K562 (cell line): ENCODE measurements around the gene DGLUCY. TPM values are rescaled to one million over a fixed set of nuclear protein-coding genes. Genes with fewer than 3 reads are reported as not detected.

Experiments
- ATAC-seq: fragments of 200-7000 bp; cut with Tn5 transposase; 3 replicates; pipeline ENCODE4 v1.9.1; 2020; ENCODE audit warnings: moderate library complexity
- BruUV-seq: library from RNA; stranded (reverse); fragments of 400-500 nt; replicated peaks from 2 replicates; lab custom pipeline; 2021; lab: Mats Ljungman, UMichigan
- CTCF ChIA-PET: fragments of 300-600 bp; formaldehyde crosslinking; extraction: SDS; loops from one replicate; lab custom pipeline; 2021; ENCODE audit warnings: low intra/inter-chr PET ratio; lab: Yijun Ruan, JAX
- POLR2A ChIA-PET: fragments of 300-600, 350-650 bp; sonication (Branson Sonifier 250); formaldehyde crosslinking; extraction: SDS; loops from one replicate; lab custom pipeline; 2021; ENCODE audit warnings: antibody characterized with exemption, inconsistent platforms; lab: Yijun Ruan, JAX
- DNase-seq, 4 experiments: peaks; one replicate each; pipeline versions ENCODE4 v3.0.0 to v3.0.0-alpha.2; 2011 to 2018; ENCODE audit warnings: low spot score in 3 of 4, mixed read lengths in 3 of 4; ENCODE audit errors: extremely low read depth in 1 of 4
- FAIRE-seq: peaks from 2 replicates; lab custom pipeline; 2011; peaks lifted over from hg19 to GRCh38; lab: Jason Lieb, UNC
- H2AFZ ChIP-seq: 2 replicates; pipeline ENCODE4 v1.6.0; 2011; ENCODE audit warnings: low read depth, low read length, control low read depth, inconsistent platforms
- H3K27ac ChIP-seq: fragments of 200-600 bp; 3 replicates; pipeline ENCODE4 v1.8.0; 2011; ENCODE audit warnings: low read depth, mild to moderate bottlenecking, control low read depth, inconsistent platforms, low read length, moderate library complexity, mixed read lengths; ENCODE audit errors: extremely low read depth
- H3K27me3 ChIP-seq, 2 experiments: fragments of 300-600 bp in 1 of 2; 2 replicates in 1 of 2; 3 replicates in 1 of 2; pipeline versions ENCODE4 v1.6.0 to v1.8.0; 2011; ENCODE audit warnings: inconsistent platforms in 2 of 2, low read length in 2 of 2, mild to moderate bottlenecking in 1 of 2, mixed read lengths in 1 of 2, moderate library complexity in 1 of 2; ENCODE audit not compliant: control insufficient read depth in 2 of 2, insufficient read depth in 2 of 2
- H3K36me3 ChIP-seq: fragments of 300-600 bp; 3 replicates; pipeline ENCODE4 v1.8.0; 2011; ENCODE audit warnings: mild to moderate bottlenecking, low read length, inconsistent platforms; ENCODE audit not compliant: control insufficient read depth, insufficient read depth
- H3K4me1 ChIP-seq, 2 experiments: fragments of 200-600 bp in 1 of 2; replicated peaks in 1 of 2; 2 replicates in 1 of 2; 3 replicates in 1 of 2; pipeline versions ENCODE4 v1.5.1 to v1.8.0; 2011; ENCODE audit warnings: inconsistent platforms in 2 of 2, low read length in 2 of 2, mild to moderate bottlenecking in 1 of 2, mixed read lengths in 1 of 2, moderate library complexity in 1 of 2; ENCODE audit not compliant: control insufficient read depth in 2 of 2, insufficient read depth in 2 of 2
- H3K4me2 ChIP-seq: 2 replicates; pipeline ENCODE4 v1.6.1; 2011; ENCODE audit warnings: low read length, control low read depth, inconsistent platforms, mixed read lengths; ENCODE audit not compliant: insufficient read depth
- H3K4me3 ChIP-seq: fragments of 200-600 bp; sonication (generic), shearing (Covaris generic); 2 replicates; pipeline ENCODE4 v1.5.1; 2016; ENCODE audit warnings: control low read depth, inconsistent platforms
- H3K79me2 ChIP-seq: fragments of 200-600 bp; 3 replicates; pipeline ENCODE4 v1.8.0; 2011; ENCODE audit warnings: low read length, inconsistent platforms; ENCODE audit not compliant: control insufficient read depth, insufficient read depth
- H3K9ac ChIP-seq, 2 experiments: 2 replicates each; pipeline versions ENCODE4 v1.6.0 to v1.6.1; 2011; ENCODE audit warnings: low read depth in 2 of 2, low read length in 2 of 2, control low read depth in 1 of 2, inconsistent platforms in 1 of 2, mild to moderate bottlenecking in 1 of 2, mixed read lengths in 1 of 2; ENCODE audit not compliant: insufficient read depth in 1 of 2
- H3K9me1 ChIP-seq: one replicate; pipeline ENCODE4 v1.6.0; 2011; ENCODE audit warnings: inconsistent platforms, mild to moderate bottlenecking, low read length, moderate library complexity; ENCODE audit not compliant: control insufficient read depth, insufficient read depth
- H3K9me3 ChIP-seq: replicated peaks from 2 replicates; pipeline ENCODE4 v1.5.1; 2011; ENCODE audit warnings: low read depth, low read length, inconsistent platforms; ENCODE audit not compliant: control insufficient read depth, insufficient read depth
- H4K20me1 ChIP-seq: replicated peaks from 2 replicates; pipeline ENCODE4 v1.6.1; 2011; ENCODE audit warnings: low read length, inconsistent platforms, mixed read lengths; ENCODE audit not compliant: control insufficient read depth, insufficient read depth
- ATF7 ChIP-seq: fragments of 450-650 bp; IDR thresholded peaks from 2 replicates; pipeline ENCODE4 v1.7.1; 2014; ENCODE audit warnings: mild to moderate bottlenecking, moderate library complexity
- BACH1 ChIP-seq: fragments of 200-800 bp; sonication (Bioruptor generic); IDR thresholded peaks from 2 replicates; pipeline ENCODE4 v1.6.1; 2016; ENCODE audit warnings: missing genetic modification characterization, missing compliant biosample characterization
- DPF2 ChIP-seq: fragments of 450-650 bp; IDR thresholded peaks from 2 replicates; pipeline ENCODE4 v1.6.1; 2016
- ELK3 ChIP-seq: fragments of 450-650 bp; formaldehyde crosslinking; IDR thresholded peaks from 2 replicates; pipeline ENCODE4 v1.4.0; 2020; ENCODE audit warnings: mild to moderate bottlenecking
- ESRRB ChIP-seq: fragments of 250-450 bp; sonication (Bioruptor Pico); IDR thresholded peaks from 2 replicates; pipeline ENCODE4 v1.5.0; 2020; ENCODE audit warnings: mild to moderate bottlenecking, moderate library complexity, borderline replicate concordance
- MAFG ChIP-seq: fragments of 450-650 bp; conservative IDR thresholded peaks from 2 replicates; pipeline ENCODE4 v1.6.1; 2016; ENCODE audit warnings: missing genetic modification characterization, missing compliant biosample characterization
- PKNOX1 ChIP-seq: fragments of 450-650 bp; IDR thresholded peaks from 2 replicates; pipeline ENCODE4 v1.6.1; 2016
- PYGO2 ChIP-seq: fragments of 450-650 bp; IDR thresholded peaks from 2 replicates; pipeline ENCODE4 v1.6.1; 2016; ENCODE audit warnings: mild to moderate bottlenecking, missing genetic modification characterization, moderate library complexity, missing compliant biosample characterization
- RAD51 ChIP-seq: fragments of 450-650 bp; IDR thresholded peaks from 2 replicates; pipeline ENCODE4 v1.7.1; 2016; ENCODE audit warnings: low read depth, mild to moderate bottlenecking, borderline replicate concordance
- SMARCA4 ChIP-seq: fragments of 450-650 bp; IDR thresholded peaks from 2 replicates; pipeline ENCODE4 v1.6.1; 2016
- SMARCE1 ChIP-seq: fragments of 450-650 bp; IDR thresholded peaks from 2 replicates; pipeline ENCODE4 v1.7.1; 2016; ENCODE audit warnings: mild to moderate bottlenecking
- SPI1 ChIP-seq: IDR thresholded peaks from 2 replicates; pipeline ENCODE4 v1.6.1; 2011; ENCODE audit warnings: low read depth, low read length, control low read depth, borderline replicate concordance
- TFE3 ChIP-seq: fragments of 450-650 bp; formaldehyde crosslinking; IDR thresholded peaks from 2 replicates; pipeline ENCODE4 v1.4.0; 2020; ENCODE audit warnings: mild to moderate bottlenecking, mixed read lengths
- TOE1 ChIP-seq, 2 experiments: fragments of 450-650 bp in 1 of 2; sonication (generic) in 1 of 2; formaldehyde crosslinking in 1 of 2; IDR thresholded peaks; 2 replicates each; pipeline versions ENCODE4 v1.7.1 to v1.8.0; 2016 to 2022; ENCODE audit warnings: borderline replicate concordance in 2 of 2, mild to moderate bottlenecking in 2 of 2, antibody characterized with exemption in 1 of 2, inconsistent platforms in 1 of 2, low read depth in 1 of 2, missing genetic modification reagents in 1 of 2, moderate library complexity in 1 of 2
- TRIM25 ChIP-seq: fragments of 450-650 bp; IDR thresholded peaks from 2 replicates; pipeline ENCODE4 v1.7.0; 2016; ENCODE audit warnings: borderline replicate concordance
- ZNF766 ChIP-seq: fragments of 200-800 bp; sonication (Bioruptor generic); conservative IDR thresholded peaks from 2 replicates; pipeline ENCODE4 v1.6.1; 2016; ENCODE audit warnings: missing genetic modification characterization, missing compliant biosample characterization
- WGBS: fragments of 100-300 bp; shearing (Covaris generic); methylation state at CpG from one replicate; pipeline ENCODE4 v1.1.6; 2016; ENCODE audit warnings: low coverage, mixed read lengths; ENCODE audit not compliant: insufficient coverage; ENCODE audit errors: missing lambda C conversion rate; 5-methylcytosine and 5-hydroxymethylcytosine counted together
- in situ Hi-C: fragments of 300-500 bp; cut with MboI; formaldehyde crosslinking; loops from 4 replicates; pipeline ENCODE4 v1.15.0; 2018; ENCODE audit warnings: inconsistent platforms, mixed read lengths
- intact Hi-C: fragments of 100-400 bp; cut with micrococcal nuclease; formaldehyde crosslinking; loops from 2 replicates; pipeline ENCODE4 v1.14.2; 2022
- polyA plus RNA-seq, 8 experiments: library from polyadenylated mRNA; depleted of rRNA in 4 of 8; stranded (reverse) in 5 of 8; unstranded in 3 of 8; fragments of >200 nt; fragmentation: Nextera tagmentation in 2 of 8; fragmentation: Illumina TruSeq in 1 of 8; extraction: Ambion mirVana in 2 of 8; extraction: Trizol in 1 of 8; gene quantifications; 2 replicates each; pipeline versions ENCODE4 v1.2.1 to v1.2.3, GENCODE V29; 2011 to 2014; ENCODE audit warnings: inconsistent platforms in 1 of 8, missing spikeins in 1 of 8
- total RNA-seq, 7 experiments: library from RNA; depleted of rRNA in 6 of 7; stranded (reverse); fragments of >200 nt in 6 of 7; fragmentation: Illumina TruSeq in 2 of 7; extraction: Trizol in 2 of 7; gene quantifications; 2 replicates each; pipeline versions ENCODE4 v1.2.1 to v1.2.3, GENCODE V29; 2011 to 2021; ENCODE audit warnings: low replicate concordance in 1 of 7

The DGLUCY gene
- total and polyA plus RNA-seq, 9 of the 15 experiments (the other 6 are each of a cell fraction or from before 2014, with no cell fraction given): 9.9 to 28.4 (median 21.0) TPM

GRCh38 chr14:91125271-91125660, 11.4 kb downstream of the DGLUCY start (continued):
- TF ChIP-seq DPF2: peak; percentile 52; the same call in 1 of the 2 replicates
- TF ChIP-seq BACH1 (tag): 0 out of 2 replicates have a peak, but pooled peaks have one; percentile 37
- TF ChIP-seq SPI1: peak; percentile 99
- peak; percentile 50; the same call in 1 of the 2 replicates for TF ChIP-seq ZNF766 (CRISPR knock-in tag)
- TF ChIP-seq MAFG (tag): peak; percentile 55
- TF ChIP-seq PYGO2 (tag): no peak
- TF ChIP-seq SMARCA4: peak; percentile 59; the same call in 1 of the 2 replicates
- peak; percentile 55; the same call in 1 of the 2 replicates for TF ChIP-seq SMARCE1
- TF ChIP-seq ESRRB (CRISPR knock-in tag): no peak

- no peak overlapping the region for H3K9ac ChIP-seq
- H3K9me3 ChIP-seq: no peaks in the 10 kb centered on the region
- WGBS: 62% methylated on average over 4 of the region's 4 CpGs
- in situ Hi-C loops: no loop called here
- POLR2A ChIA-PET: interaction anchor here (1.0 kb wide), 1 partner anchor 10 kb away, joined by 3 read pairs; no protein-coding TSS in a partner anchor
- peaks cover 16% of the 10 kb centered on the region; the same call in 2 of the 3 replicates for H3K36me3 ChIP-seq
- no peak overlapping the region for H3K4me3 ChIP-seq
- CTCF ChIA-PET: no interaction called here
- H3K9me1 ChIP-seq: no peaks in the 10 kb centered on the region
- H4K20me1 ChIP-seq: no peaks in the 10 kb centered on the region
- H3K27me3 ChIP-seq: no peaks in the 10 kb centered on the region
- peaks cover 3 to 5% of the 10 kb centered on the region in 2 experiments; a peak in 3 of 5 replicates for H3K4me1 ChIP-seq
- FAIRE-seq (no peak), ATAC-seq (peak; percentile 60), DNase-seq (peak in 1 of 4 experiments; percentile 17)
- H3K27ac ChIP-seq: peak overlapping the region; percentile 72; the same call in 1 of the 3 replicates
- H3K4me2 ChIP-seq: no peak overlapping the region
- peaks cover 11% of the 10 kb centered on the region; the same call in 2 of the 3 replicates for H3K79me2 ChIP-seq
- intact Hi-C loops: no loop called here
- no TSS peak for BruUV-seq
- no peak overlapping the region for H2AFZ ChIP-seq
- TF ChIP-seq TOE1 (IDR thresholded peaks at IDR 0.05; ENCODE audit: borderline replicate concordance): peak; percentile 84
- no peak for TF ChIP-seq TOE1 (CRISPR knock-in tag; IDR thresholded peaks at IDR 0.05; ENCODE audit: borderline replicate concordance, low read depth)
- no peak for TF ChIP-seq ATF7
- TF ChIP-seq RAD51: peak; percentile 80
- no peak for TF ChIP-seq ELK3 (CRISPR knock-in tag)
- TF ChIP-seq TFE3: peak; percentile 81
- no peak for TF ChIP-seq TRIM25
- peak; percentile 51; the same call in 1 of the 2 replicates for TF ChIP-seq PKNOX1
- 0 out of 2 replicates have a peak, but pooled peaks have one; percentile 10 for TF ChIP-seq ZNF766 (CRISPR knock-in tag)
These were observed 11.9 kb downstream of the DGLUCY start for GRCh38 chr14:91125801-91126200.
